T-helper 2 cell (primary cell): ENCODE results near the gene FAM171A2.
"Not testable (repeated sequence)": the region's sequence is repeated elsewhere in the genome, so short reads cannot be mapped to it uniquely, and the experiment has no call there.

Source experiments
- DNase-seq, 5 experiments: peaks; one replicate each; pipeline versions ENCODE4 v3.0.0 to v3.0.0-alpha.2; 2012 to 2022

The FAM171A2 gene

GRCh38 chr17:44344939-44345453 lies 18.7 kb downstream of the FAM171A2 start, which contains the start of gene GRN:
TSS of gene GRN (plus strand) at chr17:44345302. CDS start at chr17:44349165, 3,863 bp downstream.
- peak; percentile 60 to 91 (median 74) for DNase-seq

- no peak for DNase-seq
Observed at GRCh38 chr17:44343510-44344209, 20.0 kb downstream of the FAM171A2 start.

GRCh38 chr17:44340553-44340952 lies 23.1 kb downstream of the FAM171A2 start:
- not testable (repeated sequence) for DNase-seq

GRCh38 chr17:44338702-44339101 lies 25.0 kb downstream of the FAM171A2 start:
- DNase-seq: no peak

GRCh38 chr17:44335968-44336367 lies 27.7 kb downstream of the FAM171A2 start:
- no peak for DNase-seq

- no peak for DNase-seq
Observed at GRCh38 chr17:44335564-44335963, 28.1 kb downstream of the FAM171A2 start.

- DNase-seq: no peak
Observed at GRCh38 chr17:44334727-44335126, 28.9 kb downstream of the FAM171A2 start.

- DNase-seq: no peak
Observed at GRCh38 chr17:44334315-44334714, 29.3 kb downstream of the FAM171A2 start.

GRCh38 chr17:44333371-44333770 lies 30.3 kb downstream of the FAM171A2 start:
- no peak for DNase-seq

GRCh38 chr17:44331249-44331760 lies 32.3 kb downstream of the FAM171A2 start:
- DNase-seq: peak in 4 of 5 experiments; percentile 44 to 67 (median 60)

GRCh38 chr17:44330263-44330662 lies 33.4 kb downstream of the FAM171A2 start:
- not testable (repeated sequence) for DNase-seq

- DNase-seq: not testable (repeated sequence)
Observed at GRCh38 chr17:44329516-44329915, 34.1 kb downstream of the FAM171A2 start.

- DNase-seq: no peak
Observed at GRCh38 chr17:44327715-44328449, 35.8 kb downstream of the FAM171A2 start.

GRCh38 chr17:44326861-44327444 lies 36.7 kb downstream of the FAM171A2 start:
- DNase-seq: peak; percentile 82 to 98 (median 91)

- peak; percentile 91 to 96 (median 92) for DNase-seq
Observed at GRCh38 chr17:44324571-44325275, 38.9 kb downstream of the FAM171A2 start, which contains the start of gene SLC25A39. TSS of gene SLC25A39 (minus strand) at chr17:44324823. CDS start at chr17:44323562, 1,261 bp downstream.

GRCh38 chr17:44324092-44324570 lies 39.5 kb downstream of the FAM171A2 start:
- no peak for DNase-seq

- DNase-seq: no peak
Observed at GRCh38 chr17:44323359-44324091, 40.1 kb downstream of the FAM171A2 start.

GRCh38 chr17:44322236-44322895 lies 41.3 kb downstream of the FAM171A2 start:
- no peak for DNase-seq

GRCh38 chr17:44321246-44322120 lies 42.2 kb downstream of the FAM171A2 start:
- no peak for DNase-seq

- DNase-seq: no peak
Observed at GRCh38 chr17:44320066-44320465, 43.6 kb downstream of the FAM171A2 start.
